Natural killer cell (primary cell): Measurements from ENCODE around the gene PGK2. TPM values are rescaled to one million over a fixed set of nuclear protein-coding genes. Genes with fewer than 3 reads are reported as not detected.

ENCODE experiments used
- ATAC-seq, 3 donors: fragments of 150-1000 bp in 2 of 3; fragments of 200-7000 bp in 1 of 3; cut with Tn5 transposase; 1 replicate in 1 of 3; 2 replicates in 2 of 3; pipeline ENCODE4 v1.10.0; 2021; ENCODE audit warnings: mild to moderate bottlenecking in 2 of 3, moderate library complexity in 2 of 3
- DNase-seq, 2 donors: peaks; one replicate each; pipeline versions ENCODE4 v3.0.0 to v3.0.0-alpha.2; 2013 to 2021; ENCODE audit warnings: mixed read lengths in 1 of 2
- H3K27ac ChIP-seq: one replicate; pipeline ENCODE4 v1.5.1; 2013; ENCODE audit warnings: mild to moderate bottlenecking, low read length
- H3K27me3 ChIP-seq: one replicate; pipeline ENCODE4 v1.6.1; 2013; ENCODE audit warnings: low read length; ENCODE audit not compliant: control insufficient read depth, insufficient read depth
- H3K36me3 ChIP-seq: one replicate; pipeline ENCODE4 v1.6.1; 2013; ENCODE audit warnings: low read length; ENCODE audit not compliant: control insufficient read depth, insufficient read depth
- H3K4me1 ChIP-seq: one replicate; pipeline ENCODE4 v1.6.1; 2013; ENCODE audit warnings: low read length; ENCODE audit not compliant: control insufficient read depth, insufficient read depth
- H3K4me3 ChIP-seq: one replicate; pipeline ENCODE4 v1.5.1; 2013; ENCODE audit warnings: low read length
- H3K9me3 ChIP-seq: one replicate; pipeline ENCODE4 v1.6.1; 2013; ENCODE audit warnings: low read length; ENCODE audit not compliant: control insufficient read depth, insufficient read depth
- H3K27ac Mint-ChIP-seq, 2 donors: one replicate each; pipeline ENCODE4 v1.8.0; 2022; ENCODE audit warnings: mild to moderate bottlenecking in 2 of 2, mixed read lengths in 2 of 2, moderate library complexity in 1 of 2
- H3K27me3 Mint-ChIP-seq, 2 donors: one replicate each; pipeline ENCODE4 v1.8.0; 2022; ENCODE audit warnings: low read depth in 2 of 2, mixed read lengths in 2 of 2
- H3K36me3 Mint-ChIP-seq: one replicate; pipeline ENCODE4 v1.8.0; 2022; ENCODE audit warnings: mixed read lengths
- H3K4me1 Mint-ChIP-seq, 2 donors: one replicate each; pipeline ENCODE4 v1.8.0; 2022; ENCODE audit warnings: mixed read lengths in 2 of 2
- H3K4me3 Mint-ChIP-seq: one replicate; pipeline ENCODE4 v1.8.0; 2022; ENCODE audit warnings: mild to moderate bottlenecking, moderate library complexity, mixed read lengths
- H3K9me3 Mint-ChIP-seq, 2 donors: one replicate each; pipeline ENCODE4 v1.8.0; 2022; ENCODE audit warnings: mixed read lengths in 2 of 2
- CTCF ChIP-seq: fragments of 200-600 bp; IDR thresholded peaks from one replicate; pipeline ENCODE4 v1.8.0; 2022; ENCODE audit warnings: antibody characterized with exemption
- WGBS: methylation state at CpG from one replicate; pipeline ENCODE4 v1.1.7; 2013; ENCODE audit warnings: missing lambda C conversion rate; ENCODE audit not compliant: insufficient coverage; 5-methylcytosine and 5-hydroxymethylcytosine counted together
- intact Hi-C: fragments of 100-400 bp; cut with micrococcal nuclease; formaldehyde crosslinking; loops from one replicate; pipeline ENCODE4 v1.14.2; 2022
- total RNA-seq, 4 donors: library from RNA; stranded (reverse); fragments of 120-200 nt in 1 of 4; gene quantifications; one replicate each; pipeline versions ENCODE4 v1.2.3 to v1.2.4, GENCODE V29; 2013 to 2022

PGK2 gene
- total RNA-seq, 3 donors from 2014 or later (not counting 1 experiment from before 2014, with no cell fraction given) = not detected

DNA sequence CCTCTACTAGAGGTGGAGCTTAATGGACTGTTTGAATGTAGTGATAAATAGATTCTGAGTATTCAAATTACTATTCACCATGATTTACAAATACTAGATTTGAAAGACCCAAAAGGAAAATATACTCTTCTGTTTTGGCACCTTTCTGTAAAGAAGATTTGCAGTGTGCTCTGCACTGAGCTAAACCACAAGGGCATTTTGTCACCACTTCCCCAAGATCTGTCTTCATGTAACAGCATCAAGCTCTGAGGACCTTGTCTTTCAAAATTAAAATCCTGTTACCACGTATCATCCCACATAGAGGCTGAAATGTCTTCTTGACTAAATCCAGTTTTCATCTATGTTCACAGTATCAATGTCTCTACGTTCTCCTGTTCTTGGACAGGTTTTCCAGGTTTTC, 3.3 kb upstream of the PGK2 start:
- no peaks in the 10 kb centered on the region for H3K27me3 ChIP-seq
- no peak overlapping the region for H3K4me3 Mint-ChIP-seq
- H3K36me3 ChIP-seq = no peaks in the 10 kb centered on the region
- no peaks in the 10 kb centered on the region for H3K4me1 ChIP-seq
- no peak overlapping the region for H3K27ac Mint-ChIP-seq
- no peak for DNase-seq
- ATAC-seq = no peak
- no peaks in the 10 kb centered on the region for H3K27me3 Mint-ChIP-seq
- peaks cover 0 to 9% of the 10 kb centered on the region in 2 donors for H3K9me3 Mint-ChIP-seq
- H3K9me3 ChIP-seq = peaks cover 9% of the 10 kb centered on the region
- H3K36me3 Mint-ChIP-seq = no peaks in the 10 kb centered on the region
- no peak overlapping the region for H3K4me3 ChIP-seq
- no peak overlapping the region for H3K27ac ChIP-seq
- WGBS = 25% methylated on average over 2 of the region's 2 CpGs
- intact Hi-C loops = no loop called here
- no peak for TF ChIP-seq CTCF
- H3K4me1 Mint-ChIP-seq = no peaks in the 10 kb centered on the region

DNA sequence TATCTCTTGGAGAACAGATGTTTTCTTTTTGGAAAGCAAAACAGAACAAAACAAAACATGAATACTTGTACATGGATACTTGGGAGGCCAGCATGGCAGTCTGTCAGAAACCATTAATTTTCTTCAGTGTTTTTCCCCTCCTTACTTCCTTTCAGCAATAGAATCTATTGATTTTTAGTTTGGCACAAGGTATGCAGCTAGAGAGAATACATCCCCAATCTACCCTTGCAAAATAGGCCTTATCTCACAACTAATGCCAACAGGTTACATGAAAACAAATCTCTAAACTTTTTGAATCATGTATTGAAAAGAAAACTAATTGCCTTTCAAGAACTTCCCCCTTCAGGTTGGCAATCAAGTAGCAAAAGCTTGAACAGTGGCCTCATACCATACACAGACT, 2.8 kb downstream of the PGK2 start:
- H3K36me3 Mint-ChIP-seq = no peaks in the 10 kb centered on the region
- no peaks in the 10 kb centered on the region for H3K4me1 ChIP-seq
- intact Hi-C loops = no loop called here
- H3K27me3 ChIP-seq = no peaks in the 10 kb centered on the region
- H3K27me3 Mint-ChIP-seq = no peaks in the 10 kb centered on the region
- H3K36me3 ChIP-seq = no peaks in the 10 kb centered on the region
- no peak overlapping the region for H3K4me3 ChIP-seq
- no peaks in the 10 kb centered on the region for H3K4me1 Mint-ChIP-seq
- no peak overlapping the region for H3K27ac ChIP-seq
- H3K9me3 ChIP-seq = peaks cover 9% of the 10 kb centered on the region
- no peak overlapping the region for H3K4me3 Mint-ChIP-seq
- no peak overlapping the region for H3K27ac Mint-ChIP-seq
- no peak for ATAC-seq
- peaks cover 3 to 10% of the 10 kb centered on the region in 2 donors for H3K9me3 Mint-ChIP-seq
- no peak for DNase-seq
- no peak for TF ChIP-seq CTCF

- Histone ChIP-seq H3K4me3 (no peak overlapping the region), H3K4me1 (no peaks in the 10 kb centered on the region), H3K36me3 (no peaks in the 10 kb centered on the region), H3K27ac (no peak overlapping the region), H3K27me3 (no peaks in the 10 kb centered on the region), H3K9me3 (peaks cover 9% of the 10 kb centered on the region)
- no peaks in the 10 kb centered on the region for H3K27me3 Mint-ChIP-seq
- intact Hi-C loops = no loop called here
- peaks cover 3 to 10% of the 10 kb centered on the region in 2 donors for H3K9me3 Mint-ChIP-seq
- WGBS = 89% methylated on average over 7 of the region's 7 CpGs
- no peak overlapping the region for H3K4me3 Mint-ChIP-seq
- H3K4me1 Mint-ChIP-seq = no peaks in the 10 kb centered on the region
- H3K36me3 Mint-ChIP-seq = no peaks in the 10 kb centered on the region
- ATAC-seq = no peak
- no peak for DNase-seq
- H3K27ac Mint-ChIP-seq = no peak overlapping the region
- TF ChIP-seq CTCF = no peak
Measured at GRCh38 chr6:49782725-49783124, 4.4 kb downstream of the PGK2 start.

DNA sequence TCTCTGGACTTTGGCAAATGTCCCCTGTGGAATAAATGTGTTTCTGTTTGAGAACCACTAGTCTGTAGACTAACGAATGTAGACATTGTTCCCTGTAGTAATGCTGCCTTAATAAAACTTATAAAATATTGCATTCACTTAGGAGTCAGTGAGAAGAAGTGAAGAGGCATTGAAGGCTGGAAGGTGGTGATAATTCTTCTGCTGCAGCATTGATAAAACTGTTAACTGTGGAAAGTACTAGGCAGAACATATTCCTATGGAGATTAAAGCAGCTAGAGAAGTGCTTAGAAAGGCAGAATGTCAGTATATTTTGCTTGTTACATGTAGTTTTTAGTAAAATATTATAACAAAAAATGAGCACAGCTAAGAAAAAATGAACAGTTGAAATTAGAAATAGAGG, 4.8 kb downstream of the PGK2 start:
- Histone ChIP-seq H3K4me3 (no peak overlapping the region), H3K27me3 (no peaks in the 10 kb centered on the region), H3K9me3 (peaks cover 8% of the 10 kb centered on the region), H3K27ac (no peak overlapping the region), H3K4me1 (no peaks in the 10 kb centered on the region), H3K36me3 (no peaks in the 10 kb centered on the region)
- no CpG with 5 or more reads among the region's 1 CpG for WGBS
- Mint-ChIP-seq H3K27me3 (no peaks in the 10 kb centered on the region), H3K9me3 (peaks cover 3 to 8% of the 10 kb centered on the region in 2 donors), H3K36me3 (no peaks in the 10 kb centered on the region), H3K4me1 (no peaks in the 10 kb centered on the region), H3K27ac (no peak overlapping the region), H3K4me3 (no peak overlapping the region)
- ATAC-seq (no peak), DNase-seq (no peak)
- no peak for TF ChIP-seq CTCF
- intact Hi-C loops = no loop called here
